HepG2 (cell line): ENCODE data around the gene PDZK1. TPM values are rescaled to one million over a fixed set of nuclear protein-coding genes. Genes with fewer than 3 reads are reported as not detected.

Source experiments
- DNMT3B ChIP-seq: conservative IDR thresholded peaks from 2 replicates; pipeline ENCODE4 v1.6.1; 2016; ENCODE audit warnings: missing biosample characterization, control low read depth
- FOXA3 ChIP-seq: IDR thresholded peaks from 2 replicates; pipeline ENCODE4 v1.6.1; 2016; ENCODE audit warnings: missing genetic modification reagents, missing compliant biosample characterization
- JDP2 ChIP-seq: sonication (generic); formaldehyde crosslinking; IDR thresholded peaks from 2 replicates; pipeline ENCODE4 v1.8.1; 2022; ENCODE audit warnings: missing genetic modification reagents, borderline replicate concordance
- RBAK ChIP-seq: sonication (generic); formaldehyde crosslinking; IDR thresholded peaks from 2 replicates; pipeline ENCODE4 v1.5.1; 2020; ENCODE audit warnings: mild to moderate bottlenecking, missing genetic modification reagents
- SMARCC2 ChIP-seq: fragments of 450-650 bp; IDR thresholded peaks from 2 replicates; pipeline ENCODE4 v1.6.1; 2017; ENCODE audit warnings: antibody characterized with exemption, mild to moderate bottlenecking
- ZFP1 ChIP-seq: IDR thresholded peaks from 2 replicates; pipeline ENCODE4 v1.6.1; 2016
- ZNF180 ChIP-seq: sonication (generic); formaldehyde crosslinking; IDR thresholded peaks from 2 replicates; pipeline ENCODE4 v1.4.0; 2020; ENCODE audit warnings: low read depth, missing genetic modification reagents, borderline replicate concordance
- ZNF605 ChIP-seq: sonication (generic); formaldehyde crosslinking; IDR thresholded peaks from 2 replicates; pipeline ENCODE4 v1.8.0; 2022; ENCODE audit warnings: mild to moderate bottlenecking, missing genetic modification reagents
- ZNF780A ChIP-seq: sonication (generic); formaldehyde crosslinking; IDR thresholded peaks from 2 replicates; pipeline ENCODE4 v1.8.0; 2022; ENCODE audit warnings: mild to moderate bottlenecking, missing genetic modification reagents, moderate library complexity
- ZNF788 ChIP-seq: sonication (generic); formaldehyde crosslinking; IDR thresholded peaks from 2 replicates; pipeline ENCODE4 v1.5.0; 2020; ENCODE audit warnings: mild to moderate bottlenecking, missing genetic modification reagents, borderline replicate concordance
- polyA plus RNA-seq, 8 experiments: library from polyadenylated mRNA; depleted of rRNA in 3 of 8; stranded (reverse) in 7 of 8; unstranded in 1 of 8; fragments of >200 nt; fragmentation: Illumina TruSeq in 4 of 8; extraction: Trizol in 4 of 8; gene quantifications; 2 replicates each; pipeline versions ENCODE4 v1.2.1 to v1.2.3, GENCODE V29; 2011 to 2016; ENCODE audit warnings: low read depth in 4 of 8, missing spikeins in 1 of 8, mixed read lengths in 1 of 8; ENCODE audit not compliant: insufficient read depth in 1 of 8
- total RNA-seq, 5 experiments: library from RNA; depleted of rRNA; stranded (reverse); fragments of >200 nt; fragmentation: Illumina TruSeq; extraction: Trizol; gene quantifications; 2 replicates each; pipeline ENCODE4 v1.2.3, GENCODE V29; 2016; ENCODE audit warnings: low read depth in 1 of 5
- TF ChIP-seq, protein P1 (sequence below): sonication (generic); formaldehyde crosslinking; IDR thresholded peaks from 2 replicates; pipeline ENCODE4 v1.4.0; 2020; ENCODE audit warnings: missing genetic modification reagents
- TF ChIP-seq, protein P2 (sequence below): sonication (generic); formaldehyde crosslinking; IDR thresholded peaks from 2 replicates; pipeline ENCODE4 v1.9.0; 2021; ENCODE audit warnings: missing genetic modification reagents, borderline replicate concordance
- TF ChIP-seq, protein P3 (sequence below): sonication (generic); formaldehyde crosslinking; conservative IDR thresholded peaks from 2 replicates; pipeline ENCODE4 v1.5.0; 2020; ENCODE audit warnings: missing genetic modification reagents
- TF ChIP-seq, protein P4 (sequence below): sonication (generic); formaldehyde crosslinking; conservative IDR thresholded peaks from 2 replicates; pipeline ENCODE4 v1.8.0; 2022; ENCODE audit warnings: mild to moderate bottlenecking, moderate library complexity, missing genetic modification reagents
- TF ChIP-seq, protein P5 (sequence below): sonication (generic); formaldehyde crosslinking; IDR thresholded peaks from 2 replicates; pipeline ENCODE4 v1.4.0; 2020; ENCODE audit warnings: missing genetic modification reagents

PDZK1 gene
- total and polyA plus RNA-seq, 2 of the 13 experiments (the other 11 are each of a cell fraction or from before 2014, with no cell fraction given): 16.2 to 46.4 TPM

DNA sequence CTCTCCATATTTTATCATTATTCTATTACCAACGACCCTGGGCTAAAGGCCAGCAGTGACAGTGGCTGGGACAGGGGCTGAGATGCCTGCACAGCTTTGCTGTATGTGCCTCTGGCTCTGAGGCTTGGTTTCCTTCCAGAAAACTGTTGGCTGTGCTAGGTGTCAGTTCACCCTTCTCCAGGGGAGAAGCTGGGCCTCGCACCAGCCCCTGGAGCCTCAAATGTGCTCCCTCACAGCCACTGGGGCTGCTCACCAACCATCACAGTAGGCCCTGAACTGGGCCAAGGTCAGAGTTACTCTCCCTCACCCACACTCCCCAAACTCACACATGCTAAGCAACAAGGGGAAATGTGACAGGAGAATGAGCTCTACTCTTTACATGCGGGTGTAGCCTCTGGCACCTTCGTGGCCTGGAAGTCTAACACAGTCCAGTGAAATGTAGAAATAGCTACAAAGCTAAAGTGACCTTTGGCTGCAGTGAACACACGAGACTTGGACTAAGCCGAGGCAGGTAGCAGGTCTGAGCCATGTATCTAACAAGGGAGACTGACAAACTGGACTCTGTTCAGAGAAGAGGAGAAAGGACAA lies 7.5 kb upstream of the PDZK1 start (continued):
- TF ChIP-seq, protein P1, sequence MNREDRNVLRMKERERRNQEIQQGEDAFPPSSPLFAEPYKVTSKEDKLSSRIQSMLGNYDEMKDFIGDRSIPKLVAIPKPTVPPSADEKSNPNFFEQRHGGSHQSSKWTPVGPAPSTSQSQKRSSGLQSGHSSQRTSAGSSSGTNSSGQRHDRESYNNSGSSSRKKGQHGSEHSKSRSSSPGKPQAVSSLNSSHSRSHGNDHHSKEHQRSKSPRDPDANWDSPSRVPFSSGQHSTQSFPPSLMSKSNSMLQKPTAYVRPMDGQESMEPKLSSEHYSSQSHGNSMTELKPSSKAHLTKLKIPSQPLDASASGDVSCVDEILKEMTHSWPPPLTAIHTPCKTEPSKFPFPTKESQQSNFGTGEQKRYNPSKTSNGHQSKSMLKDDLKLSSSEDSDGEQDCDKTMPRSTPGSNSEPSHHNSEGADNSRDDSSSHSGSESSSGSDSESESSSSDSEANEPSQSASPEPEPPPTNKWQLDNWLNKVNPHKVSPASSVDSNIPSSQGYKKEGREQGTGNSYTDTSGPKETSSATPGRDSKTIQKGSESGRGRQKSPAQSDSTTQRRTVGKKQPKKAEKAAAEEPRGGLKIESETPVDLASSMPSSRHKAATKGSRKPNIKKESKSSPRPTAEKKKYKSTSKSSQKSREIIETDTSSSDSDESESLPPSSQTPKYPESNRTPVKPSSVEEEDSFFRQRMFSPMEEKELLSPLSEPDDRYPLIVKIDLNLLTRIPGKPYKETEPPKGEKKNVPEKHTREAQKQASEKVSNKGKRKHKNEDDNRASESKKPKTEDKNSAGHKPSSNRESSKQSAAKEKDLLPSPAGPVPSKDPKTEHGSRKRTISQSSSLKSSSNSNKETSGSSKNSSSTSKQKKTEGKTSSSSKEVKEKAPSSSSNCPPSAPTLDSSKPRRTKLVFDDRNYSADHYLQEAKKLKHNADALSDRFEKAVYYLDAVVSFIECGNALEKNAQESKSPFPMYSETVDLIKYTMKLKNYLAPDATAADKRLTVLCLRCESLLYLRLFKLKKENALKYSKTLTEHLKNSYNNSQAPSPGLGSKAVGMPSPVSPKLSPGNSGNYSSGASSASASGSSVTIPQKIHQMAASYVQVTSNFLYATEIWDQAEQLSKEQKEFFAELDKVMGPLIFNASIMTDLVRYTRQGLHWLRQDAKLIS (CRISPR knock-in tag): no peak
- TF ChIP-seq ZNF605 (CRISPR knock-in tag): peak; percentile 78; the same call in 1 of the 2 replicates
- TF ChIP-seq, protein P2, sequence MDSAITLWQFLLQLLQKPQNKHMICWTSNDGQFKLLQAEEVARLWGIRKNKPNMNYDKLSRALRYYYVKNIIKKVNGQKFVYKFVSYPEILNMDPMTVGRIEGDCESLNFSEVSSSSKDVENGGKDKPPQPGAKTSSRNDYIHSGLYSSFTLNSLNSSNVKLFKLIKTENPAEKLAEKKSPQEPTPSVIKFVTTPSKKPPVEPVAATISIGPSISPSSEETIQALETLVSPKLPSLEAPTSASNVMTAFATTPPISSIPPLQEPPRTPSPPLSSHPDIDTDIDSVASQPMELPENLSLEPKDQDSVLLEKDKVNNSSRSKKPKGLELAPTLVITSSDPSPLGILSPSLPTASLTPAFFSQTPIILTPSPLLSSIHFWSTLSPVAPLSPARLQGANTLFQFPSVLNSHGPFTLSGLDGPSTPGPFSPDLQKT (CRISPR knock-in tag): no peak
- TF ChIP-seq, protein P3, sequence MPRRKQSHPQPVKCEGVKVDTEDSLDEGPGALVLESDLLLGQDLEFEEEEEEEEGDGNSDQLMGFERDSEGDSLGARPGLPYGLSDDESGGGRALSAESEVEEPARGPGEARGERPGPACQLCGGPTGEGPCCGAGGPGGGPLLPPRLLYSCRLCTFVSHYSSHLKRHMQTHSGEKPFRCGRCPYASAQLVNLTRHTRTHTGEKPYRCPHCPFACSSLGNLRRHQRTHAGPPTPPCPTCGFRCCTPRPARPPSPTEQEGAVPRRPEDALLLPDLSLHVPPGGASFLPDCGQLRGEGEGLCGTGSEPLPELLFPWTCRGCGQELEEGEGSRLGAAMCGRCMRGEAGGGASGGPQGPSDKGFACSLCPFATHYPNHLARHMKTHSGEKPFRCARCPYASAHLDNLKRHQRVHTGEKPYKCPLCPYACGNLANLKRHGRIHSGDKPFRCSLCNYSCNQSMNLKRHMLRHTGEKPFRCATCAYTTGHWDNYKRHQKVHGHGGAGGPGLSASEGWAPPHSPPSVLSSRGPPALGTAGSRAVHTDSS (CRISPR knock-in tag): no peak
- no peak for TF ChIP-seq JDP2 (CRISPR knock-in tag)
- TF ChIP-seq FOXA3: no peak; the same call in 1 of the 2 replicates
- TF ChIP-seq, protein P4, sequence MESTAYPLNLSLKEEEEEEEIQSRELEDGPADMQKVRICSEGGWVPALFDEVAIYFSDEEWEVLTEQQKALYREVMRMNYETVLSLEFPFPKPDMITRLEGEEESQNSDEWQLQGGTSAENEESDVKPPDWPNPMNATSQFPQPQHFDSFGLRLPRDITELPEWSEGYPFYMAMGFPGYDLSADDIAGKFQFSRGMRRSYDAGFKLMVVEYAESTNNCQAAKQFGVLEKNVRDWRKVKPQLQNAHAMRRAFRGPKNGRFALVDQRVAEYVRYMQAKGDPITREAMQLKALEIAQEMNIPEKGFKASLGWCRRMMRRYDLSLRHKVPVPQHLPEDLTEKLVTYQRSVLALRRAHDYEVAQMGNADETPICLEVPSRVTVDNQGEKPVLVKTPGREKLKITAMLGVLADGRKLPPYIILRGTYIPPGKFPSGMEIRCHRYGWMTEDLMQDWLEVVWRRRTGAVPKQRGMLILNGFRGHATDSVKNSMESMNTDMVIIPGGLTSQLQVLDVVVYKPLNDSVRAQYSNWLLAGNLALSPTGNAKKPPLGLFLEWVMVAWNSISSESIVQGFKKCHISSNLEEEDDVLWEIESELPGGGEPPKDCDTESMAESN (CRISPR knock-in tag): no peak
- TF ChIP-seq RBAK (CRISPR knock-in tag): peak; percentile 31; the same call in 1 of the 2 replicates
- TF ChIP-seq ZFP1 (CRISPR knock-in tag): no peak
- TF ChIP-seq DNMT3B (CRISPR knock-in tag): no peak
- no peak for TF ChIP-seq ZNF780A (CRISPR knock-in tag)
- TF ChIP-seq ZNF180 (CRISPR knock-in tag): no peak
- TF ChIP-seq ZNF788 (CRISPR knock-in tag): no peak; the same call in 1 of the 2 replicates
- no peak for TF ChIP-seq SMARCC2
- TF ChIP-seq, protein P5, sequence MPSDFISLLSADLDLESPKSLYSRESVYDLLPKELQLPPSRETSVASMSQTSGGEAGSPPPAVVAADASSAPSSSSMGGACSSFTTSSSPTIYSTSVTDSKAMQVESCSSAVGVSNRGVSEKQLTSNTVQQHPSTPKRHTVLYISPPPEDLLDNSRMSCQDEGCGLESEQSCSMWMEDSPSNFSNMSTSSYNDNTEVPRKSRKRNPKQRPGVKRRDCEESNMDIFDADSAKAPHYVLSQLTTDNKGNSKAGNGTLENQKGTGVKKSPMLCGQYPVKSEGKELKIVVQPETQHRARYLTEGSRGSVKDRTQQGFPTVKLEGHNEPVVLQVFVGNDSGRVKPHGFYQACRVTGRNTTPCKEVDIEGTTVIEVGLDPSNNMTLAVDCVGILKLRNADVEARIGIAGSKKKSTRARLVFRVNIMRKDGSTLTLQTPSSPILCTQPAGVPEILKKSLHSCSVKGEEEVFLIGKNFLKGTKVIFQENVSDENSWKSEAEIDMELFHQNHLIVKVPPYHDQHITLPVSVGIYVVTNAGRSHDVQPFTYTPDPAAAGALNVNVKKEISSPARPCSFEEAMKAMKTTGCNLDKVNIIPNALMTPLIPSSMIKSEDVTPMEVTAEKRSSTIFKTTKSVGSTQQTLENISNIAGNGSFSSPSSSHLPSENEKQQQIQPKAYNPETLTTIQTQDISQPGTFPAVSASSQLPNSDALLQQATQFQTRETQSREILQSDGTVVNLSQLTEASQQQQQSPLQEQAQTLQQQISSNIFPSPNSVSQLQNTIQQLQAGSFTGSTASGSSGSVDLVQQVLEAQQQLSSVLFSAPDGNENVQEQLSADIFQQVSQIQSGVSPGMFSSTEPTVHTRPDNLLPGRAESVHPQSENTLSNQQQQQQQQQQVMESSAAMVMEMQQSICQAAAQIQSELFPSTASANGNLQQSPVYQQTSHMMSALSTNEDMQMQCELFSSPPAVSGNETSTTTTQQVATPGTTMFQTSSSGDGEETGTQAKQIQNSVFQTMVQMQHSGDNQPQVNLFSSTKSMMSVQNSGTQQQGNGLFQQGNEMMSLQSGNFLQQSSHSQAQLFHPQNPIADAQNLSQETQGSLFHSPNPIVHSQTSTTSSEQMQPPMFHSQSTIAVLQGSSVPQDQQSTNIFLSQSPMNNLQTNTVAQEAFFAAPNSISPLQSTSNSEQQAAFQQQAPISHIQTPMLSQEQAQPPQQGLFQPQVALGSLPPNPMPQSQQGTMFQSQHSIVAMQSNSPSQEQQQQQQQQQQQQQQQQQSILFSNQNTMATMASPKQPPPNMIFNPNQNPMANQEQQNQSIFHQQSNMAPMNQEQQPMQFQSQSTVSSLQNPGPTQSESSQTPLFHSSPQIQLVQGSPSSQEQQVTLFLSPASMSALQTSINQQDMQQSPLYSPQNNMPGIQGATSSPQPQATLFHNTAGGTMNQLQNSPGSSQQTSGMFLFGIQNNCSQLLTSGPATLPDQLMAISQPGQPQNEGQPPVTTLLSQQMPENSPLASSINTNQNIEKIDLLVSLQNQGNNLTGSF (CRISPR knock-in tag): 0 out of 2 replicates have a peak, but pooled peaks have one; percentile 24
